Measurements from ENCODE around the gene TRPT1. TPM values are rescaled to one million over a fixed set of nuclear protein-coding genes. Genes with fewer than 3 reads are reported as not detected.
A peak's percentile ranks its signal among the peaks of the same experiment; 100 is the strongest.

TRPT1 gene
- total RNA-seq, 4 donors from 2014 or later: 41.4 to 59.9 (median 50.3) TPM

GRCh38 chr11:64233913-64234586 is 8.1 kb upstream of the TRPT1 start, which contains the start of gene VEGFB:
TSS of gene VEGFB (plus strand) at chr11:64234584. CDS start at chr11:64234834, 250 bp downstream.
- peak within 1 kb of the TSS; percentile 61 to 65 for H3K4me3 ChIP-seq
- H3K27ac ChIP-seq: peak within 1 kb of the TSS; percentile 39 to 96 (median 96)
- TF ChIP-seq CTCF (IDR thresholded peaks at IDR 0.05) (no peak), POLR2A (IDR thresholded peaks at IDR 0.05) (peak; percentile 25 to 43), POLR2AphosphoS5 (IDR thresholded peaks at IDR 0.05) (peak; percentile 40)
- peaks cover 0 to 34% of the 10 kb centered on the region in 2 donors for H3K36me3 ChIP-seq
- H3K27me3 ChIP-seq: no peaks in the 10 kb centered on the region
- peaks cover 3 to 68% (median 26%) of the 10 kb centered on the region in 3 donors for H3K4me1 ChIP-seq
- peak; percentile 83 for ATAC-seq
- 3% methylated on average over 5 of the region's 62 CpGs; no CpG with 5 or more reads in 1 of the 2 donors for WGBS, 2 donors (ENCODE audit: low coverage in 1 of 2)
- no peaks in the 10 kb centered on the region for H3K9me3 ChIP-seq

- Histone ChIP-seq H3K27ac (peak overlapping the region in 3 of 4 donors; percentile 95 to 96 (median 96)), H3K4me3 (no peak overlapping the region), H3K27me3 (no peaks in the 10 kb centered on the region), H3K36me3 (peaks cover 0 to 23% of the 10 kb centered on the region in 2 donors), H3K4me1 (peaks cover 3 to 80% (median 27%) of the 10 kb centered on the region in 3 donors), H3K9me3 (no peaks in the 10 kb centered on the region)
- ATAC-seq: no peak
- TF ChIP-seq POLR2A (IDR thresholded peaks at IDR 0.05) (no peak), EP300 (IDR thresholded peaks at IDR 0.05) (no peak), CTCF (IDR thresholded peaks at IDR 0.05) (no peak), POLR2AphosphoS5 (IDR thresholded peaks at IDR 0.05) (no peak)
- 77 to 79% methylated on average over 7 to 8 of the region's 8 CpGs for WGBS, 2 donors (ENCODE audit: low coverage in 1 of 2)
These were observed 7.0 kb upstream of the TRPT1 start for GRCh38 chr11:64232967-64233315.

- WGBS, 2 donors (ENCODE audit: low coverage in 1 of 2): 88% methylated on average over 4 of the region's 15 CpGs; no CpG with 5 or more reads in 1 of the 2 donors
- no peak for ATAC-seq
- Histone ChIP-seq H3K4me3 (no peak overlapping the region), H3K27me3 (no peaks in the 10 kb centered on the region), H3K27ac (peak overlapping the region in 3 of 4 donors; percentile 37 to 96 (median 95)), H3K4me1 (peaks cover 3 to 84% (median 33%) of the 10 kb centered on the region in 3 donors), H3K36me3 (peaks cover 0 to 17% of the 10 kb centered on the region in 2 donors), H3K9me3 (no peaks in the 10 kb centered on the region)
- no peak for TF ChIP-seq CTCF (IDR thresholded peaks at IDR 0.05)
- TF ChIP-seq POLR2A (IDR thresholded peaks at IDR 0.05): no peak
- TF ChIP-seq POLR2AphosphoS5 (IDR thresholded peaks at IDR 0.05): no peak
- TF ChIP-seq EP300 (IDR thresholded peaks at IDR 0.05): no peak
These were observed 6.4 kb upstream of the TRPT1 start for GRCh38 chr11:64232182-64232966.

- Histone ChIP-seq H3K27me3 (no peaks in the 10 kb centered on the region), H3K9me3 (no peaks in the 10 kb centered on the region), H3K4me1 (peaks cover 3 to 89% (median 40%) of the 10 kb centered on the region in 3 donors), H3K4me3 (no peak overlapping the region), H3K36me3 (peaks cover 0 to 9% of the 10 kb centered on the region in 2 donors), H3K27ac (peak overlapping the region in 3 of 4 donors; percentile 37 to 96 (median 95))
- no peak for ATAC-seq
- WGBS, 2 donors (ENCODE audit: low coverage in 1 of 2): no CpG with 5 or more reads among the region's 7 CpGs
- no peak for TF ChIP-seq EP300 (IDR thresholded peaks at IDR 0.05)
- TF ChIP-seq POLR2A (IDR thresholded peaks at IDR 0.05): no peak
- TF ChIP-seq POLR2AphosphoS5 (IDR thresholded peaks at IDR 0.05): no peak
- TF ChIP-seq CTCF (IDR thresholded peaks at IDR 0.05): no peak
These were observed 5.6 kb upstream of the TRPT1 start for GRCh38 chr11:64231546-64231945.
